H1 (cell line): ENCODE measurements around the gene SNAI1.

ENCODE experiments used
- BRCA1 ChIP-seq: IDR thresholded peaks from 2 replicates; pipeline ENCODE4 v1.6.1; 2012; ENCODE audit warnings: low read depth, low read length, improper control_type of control experiment
- CEBPB ChIP-seq: IDR thresholded peaks from 2 replicates; pipeline ENCODE4 v1.6.1; 2012; ENCODE audit warnings: low read depth, low read length
- CREB1 ChIP-seq: IDR thresholded peaks from 2 replicates; pipeline ENCODE4 v1.6.1; 2012; ENCODE audit warnings: inconsistent platforms
- CTCF ChIP-seq, 3 experiments: IDR thresholded peaks; 1 replicate in 2 of 3; 2 replicates in 1 of 3; pipeline versions ENCODE4 v1.5.1 to v1.6.1; 2011; ENCODE audit warnings: low read length in 3 of 3, mild to moderate bottlenecking in 3 of 3, inconsistent platforms in 2 of 3, low read depth in 1 of 3, moderate library complexity in 1 of 3; ENCODE audit not compliant: insufficient read depth in 1 of 3; ENCODE audit errors: control extremely low read depth in 1 of 3
- EGR1 ChIP-seq: IDR thresholded peaks from 2 replicates; pipeline ENCODE4 v1.6.1; 2011; ENCODE audit warnings: low read depth, low read length, borderline replicate concordance
- EZH2 ChIP-seq: fragments of 200-600 bp; sonication (generic); IDR thresholded peaks from 2 replicates; pipeline ENCODE4 v1.7.1; 2012; ENCODE audit warnings: low read depth, mild to moderate bottlenecking, moderate library complexity, low read length, inconsistent platforms; ENCODE audit not compliant: severe bottlenecking
- KDM1A ChIP-seq: fragments of 200-600, 300-600 bp; sonication (generic); IDR thresholded peaks from 2 replicates; pipeline ENCODE4 v1.7.1; 2016; ENCODE audit warnings: mild to moderate bottlenecking, low read length, borderline replicate concordance
- POLR2A ChIP-seq, 2 experiments: IDR thresholded peaks; 1 replicate in 1 of 2; 2 replicates in 1 of 2; pipeline ENCODE4 v1.6.1; 2011; ENCODE audit warnings: low read depth in 2 of 2, low read length in 2 of 2, mild to moderate bottlenecking in 2 of 2; ENCODE audit errors: control extremely low read depth in 1 of 2
- RAD21 ChIP-seq, 2 experiments: IDR thresholded peaks in 1 of 2; conservative IDR thresholded peaks in 1 of 2; 2 replicates each; pipeline ENCODE4 v1.6.1; 2011; ENCODE audit warnings: low read depth in 2 of 2, low read length in 2 of 2, improper control_type of control experiment in 1 of 2, inconsistent platforms in 1 of 2, mild to moderate bottlenecking in 1 of 2, moderate library complexity in 1 of 2

GRCh38 chr20:49990271-49990720 lies 7.5 kb downstream of the SNAI1 start:
- TF ChIP-seq CTCF (IDR thresholded peaks at IDR 0.05; ENCODE audit: control extremely low read depth in 1 of 3, insufficient read depth in 1 of 3, low read depth in 1 of 3, low read length in 3 of 3) (no peak), KDM1A (no peak), BRCA1 (no peak), EGR1 (no peak), RAD21 (IDR thresholded peaks at IDR 0.05 in 1 of 2, conservative IDR thresholded peaks at IDR 0.05 in 1 of 2; ENCODE audit: low read depth in 2 of 2, low read length in 2 of 2) (no peak), CREB1 (no peak), CEBPB (no peak), EZH2 (no peak), POLR2A (IDR thresholded peaks at IDR 0.05; ENCODE audit: control extremely low read depth in 1 of 2, low read depth in 2 of 2, low read length in 2 of 2) (no peak)
